GM18861 (cell line): ENCODE measurements around the gene RARRES2.
"Not testable (repeated sequence)": the region's sequence is repeated elsewhere in the genome, so short reads cannot be mapped to it uniquely, and the experiment has no call there.

ENCODE experiments used
- ATAC-seq: cut with Tn5 transposase; IDR thresholded peaks from one replicate; pipeline ENCODE4 v1.9.1; 2021; ENCODE audit not compliant: unreplicated experiment

The RARRES2 gene

GRCh38 chr7:150341263-150342120 is at the start of gene RARRES2:
RARRES2 (minus strand) TSS chr7:150341629; CDS start chr7:150340609, 1,020 bp downstream.
- no peak for ATAC-seq

- ATAC-seq, result no peak
Measured at GRCh38 chr7:150390205-150390604, 48.8 kb upstream of the RARRES2 start.

DNA sequence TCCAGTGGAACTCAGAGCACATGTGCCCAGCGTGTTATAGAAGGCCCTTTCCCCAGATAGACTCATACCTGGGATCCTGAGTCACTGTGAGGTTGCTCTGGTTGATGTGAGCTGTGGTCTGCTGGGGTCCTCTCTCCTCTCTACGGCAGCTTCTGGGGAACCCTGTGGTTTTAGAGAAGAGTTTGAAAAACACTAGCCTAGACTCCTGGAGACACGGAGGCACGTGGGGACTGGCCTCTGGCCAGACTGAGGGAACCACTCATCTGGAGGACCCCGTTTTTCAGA is 48.0 kb upstream of the RARRES2 start:
- no peak for ATAC-seq

DNA sequence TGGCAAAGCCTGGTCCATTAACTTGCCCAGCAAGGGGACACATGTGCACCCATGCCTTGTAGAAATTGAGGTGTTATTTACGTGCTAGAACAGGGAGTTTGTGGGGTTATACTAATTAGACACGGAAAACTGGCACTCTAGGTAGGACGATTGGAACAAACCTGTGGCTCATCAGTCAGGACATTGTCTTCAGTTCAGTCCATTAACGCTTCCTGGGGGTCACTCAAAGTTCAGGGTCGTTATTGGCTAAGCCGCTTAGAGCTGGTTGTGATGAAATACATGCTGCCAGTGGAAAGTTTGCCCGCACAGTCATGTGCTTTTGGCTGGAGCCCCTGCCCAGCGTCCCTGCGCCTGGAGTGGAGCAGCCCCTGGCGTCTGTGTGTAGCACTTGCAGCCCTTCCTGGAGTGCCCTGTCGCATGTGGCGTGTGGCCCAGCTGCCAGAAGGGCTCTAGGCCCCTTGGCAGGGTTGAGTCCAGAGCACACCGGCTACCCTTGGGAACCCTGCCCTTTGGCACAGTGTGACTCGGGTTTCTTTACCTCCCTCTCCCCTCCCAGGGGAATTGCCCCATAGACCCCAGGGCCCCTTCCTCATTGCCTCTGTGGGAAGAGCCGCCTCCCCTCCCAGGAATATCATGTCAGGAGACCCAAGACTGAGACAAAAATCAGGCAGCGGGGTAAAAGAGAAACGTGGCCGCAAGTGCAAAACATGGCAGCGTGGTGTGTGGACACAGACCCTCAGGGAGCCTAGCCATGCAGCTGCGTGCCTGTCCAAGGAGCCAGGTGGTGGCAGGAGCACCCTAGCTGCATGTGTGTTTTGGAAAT is 47.5 kb upstream of the RARRES2 start:
- ATAC-seq, result no peak

GRCh38 chr7:150388306-150388705 is 46.9 kb upstream of the RARRES2 start:
- no peak for ATAC-seq

DNA sequence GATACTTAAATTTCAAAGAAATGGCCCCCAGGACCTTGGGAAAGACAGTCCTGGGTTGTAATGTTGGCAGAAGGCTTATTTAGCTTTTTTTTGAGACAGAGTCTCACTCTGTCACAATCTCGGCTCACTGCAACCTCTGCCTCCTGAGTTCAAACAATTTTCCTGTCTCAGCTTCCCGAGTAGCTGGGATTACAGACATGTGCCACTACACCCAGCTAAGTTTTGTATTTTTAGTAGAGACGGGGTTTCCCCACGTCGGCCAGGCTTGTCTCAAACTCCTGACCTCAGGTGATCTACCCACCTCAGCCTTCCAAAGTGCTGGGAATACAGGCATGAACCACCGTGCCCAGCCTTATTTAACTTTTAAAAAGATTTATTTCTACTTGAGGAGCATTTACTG is 44.5 kb upstream of the RARRES2 start:
- not testable (repeated sequence) for ATAC-seq

GRCh38 chr7:150385302-150385723 is 43.9 kb upstream of the RARRES2 start:
- ATAC-seq, result no peak

DNA sequence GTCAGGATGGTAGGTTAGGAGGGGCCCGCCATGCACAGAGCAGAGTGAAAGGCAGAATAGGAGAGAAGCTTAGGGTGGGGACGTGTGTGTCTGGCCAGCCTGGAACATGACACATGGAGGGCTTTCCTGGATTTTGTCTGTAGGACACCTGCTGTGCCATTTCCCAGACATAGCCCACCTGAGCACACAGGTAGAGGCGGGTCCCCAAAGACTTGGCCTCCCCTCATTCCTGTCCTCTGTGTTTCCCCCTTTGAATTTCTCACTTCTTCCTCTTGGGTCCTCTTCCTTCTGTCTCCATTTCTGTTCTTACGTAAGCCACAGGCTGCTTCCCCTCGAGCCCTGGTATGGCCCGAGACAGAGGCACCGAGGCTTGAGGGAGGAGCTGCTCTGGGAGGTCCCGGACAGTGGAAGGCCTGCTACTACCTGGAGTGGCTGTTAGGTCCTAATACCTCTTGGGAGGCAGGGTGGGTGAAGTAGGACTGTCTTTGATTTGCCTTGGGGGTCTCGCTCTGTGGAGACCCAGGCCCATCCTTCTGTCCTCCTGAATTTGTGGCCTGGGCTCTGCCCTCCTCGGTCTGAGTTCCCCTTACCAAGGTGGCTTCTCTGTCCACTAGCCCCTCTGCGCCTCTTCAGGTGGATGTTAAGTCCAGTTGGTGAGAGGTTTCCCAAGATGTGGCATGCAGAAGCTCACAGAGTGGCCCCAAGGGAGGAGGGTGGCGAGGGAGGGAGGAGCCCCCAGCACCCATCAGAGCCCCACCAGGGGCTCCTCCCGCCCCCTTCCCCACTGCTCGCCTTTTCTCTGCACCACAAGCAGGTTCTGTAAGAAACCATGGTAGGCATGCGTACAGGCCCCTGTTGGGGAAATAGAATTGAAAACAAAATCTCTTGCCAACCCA is 43.2 kb upstream of the RARRES2 start:
- no peak for ATAC-seq

DNA sequence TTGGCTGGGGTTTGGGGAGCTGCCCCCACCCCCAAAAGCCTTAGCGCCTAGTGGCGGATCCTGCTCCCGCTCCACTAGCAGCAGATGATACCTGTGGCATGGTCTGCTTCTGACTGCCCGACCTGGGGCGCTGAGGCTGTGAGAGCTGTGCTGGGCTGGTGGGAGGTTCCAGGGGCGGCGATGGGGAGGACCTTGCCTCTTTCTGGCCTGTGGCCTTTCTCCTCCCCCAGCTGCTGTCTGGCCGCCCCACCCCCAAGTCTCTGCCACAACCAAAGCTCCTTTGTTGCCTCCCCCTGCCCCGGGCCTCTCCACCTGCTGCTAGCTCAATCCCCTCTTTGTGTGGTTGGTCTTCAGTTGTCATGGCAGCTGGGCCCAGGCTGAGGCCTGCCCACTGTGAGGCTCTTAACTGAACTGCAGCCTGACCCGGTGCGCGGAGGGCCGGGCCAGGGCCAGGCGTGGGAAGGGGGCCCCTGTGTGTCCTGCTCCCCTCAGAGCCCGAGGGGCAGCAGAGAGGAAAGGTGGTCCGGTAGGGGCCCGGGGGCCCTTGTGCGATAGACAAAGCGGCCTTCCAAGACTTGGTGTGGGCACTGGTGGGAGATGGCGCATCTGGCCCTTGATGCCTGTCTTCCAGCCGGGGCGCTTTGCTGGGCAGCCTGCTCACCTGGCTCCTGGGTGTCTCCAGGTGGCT is 42.4 kb upstream of the RARRES2 start:
- ATAC-seq, result no peak

GRCh38 chr7:150382844-150383225 is 41.4 kb upstream of the RARRES2 start:
- no peak for ATAC-seq

DNA sequence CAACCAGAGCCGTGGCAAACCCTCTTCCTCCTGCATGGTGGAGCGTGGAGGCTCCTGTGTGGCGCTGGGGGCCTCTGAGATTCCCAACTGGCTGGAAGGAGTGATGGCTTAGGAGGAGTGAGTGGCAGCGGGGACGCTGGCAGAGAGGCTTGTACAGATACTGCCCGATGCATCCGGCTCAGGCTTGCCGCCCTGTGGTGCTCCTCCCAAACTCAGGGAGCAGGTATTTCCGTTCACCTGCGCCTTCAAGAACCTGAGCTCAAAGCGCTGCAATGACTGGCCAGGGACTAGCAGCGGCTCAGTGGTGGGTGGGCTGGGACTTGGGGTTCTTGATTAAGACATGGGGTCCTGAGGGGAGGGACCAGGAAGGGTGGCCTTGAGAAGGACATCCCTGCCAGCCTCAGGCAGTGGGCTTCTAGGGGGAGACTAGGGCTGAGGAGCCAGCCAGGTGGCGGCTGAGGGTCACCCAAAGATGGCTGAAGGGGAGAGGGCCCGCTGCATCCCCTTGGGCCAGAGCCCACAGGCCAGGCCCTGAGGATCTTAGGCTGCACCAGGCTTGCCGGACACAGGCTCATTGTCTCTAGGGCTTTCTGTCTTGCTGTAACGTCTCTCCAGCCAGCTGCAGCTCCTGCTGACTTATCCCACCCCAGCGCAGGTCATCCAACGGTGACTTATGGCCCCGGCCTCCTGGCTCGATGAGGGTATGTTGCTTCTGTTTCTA is 40.9 kb upstream of the RARRES2 start:
- ATAC-seq, result no peak

DNA sequence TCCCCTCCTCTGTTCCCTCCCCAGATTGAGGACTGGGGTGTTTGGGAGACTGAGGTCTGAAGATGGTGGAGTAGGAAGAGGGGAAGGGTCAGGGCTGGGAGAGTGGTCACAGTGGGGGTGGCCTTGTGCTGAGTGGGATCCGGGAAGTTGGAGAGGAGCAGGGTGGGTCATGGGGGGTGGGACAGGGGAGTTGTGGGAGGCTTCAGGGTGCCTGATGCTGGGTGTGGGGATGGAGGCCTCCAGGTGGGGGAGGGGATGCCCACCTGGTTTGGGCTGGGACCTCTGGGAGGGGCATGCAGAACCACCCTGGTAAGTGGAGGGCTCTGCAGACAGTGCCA is 40.3 kb upstream of the RARRES2 start:
- no peak for ATAC-seq

DNA sequence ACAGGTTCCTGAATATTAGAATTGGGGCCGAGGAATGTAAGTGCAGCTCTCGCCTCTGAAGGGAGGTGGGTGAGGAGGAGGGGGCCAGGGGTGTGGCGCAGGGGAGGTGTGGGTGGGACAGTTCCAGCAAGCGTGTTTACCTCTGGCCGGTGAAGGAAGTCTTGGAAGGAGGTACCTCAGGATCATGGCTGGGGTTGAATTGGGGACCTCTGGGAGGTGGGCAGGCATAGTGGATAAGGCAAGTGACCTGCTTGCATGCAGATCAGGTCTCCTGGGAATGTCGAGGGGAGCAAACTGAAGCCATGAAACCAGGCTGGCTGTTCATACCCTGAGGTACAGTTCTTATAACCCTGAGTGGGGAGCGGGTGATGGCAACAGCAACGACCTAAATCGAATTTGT is 39.7 kb upstream of the RARRES2 start:
- no peak for ATAC-seq

DNA sequence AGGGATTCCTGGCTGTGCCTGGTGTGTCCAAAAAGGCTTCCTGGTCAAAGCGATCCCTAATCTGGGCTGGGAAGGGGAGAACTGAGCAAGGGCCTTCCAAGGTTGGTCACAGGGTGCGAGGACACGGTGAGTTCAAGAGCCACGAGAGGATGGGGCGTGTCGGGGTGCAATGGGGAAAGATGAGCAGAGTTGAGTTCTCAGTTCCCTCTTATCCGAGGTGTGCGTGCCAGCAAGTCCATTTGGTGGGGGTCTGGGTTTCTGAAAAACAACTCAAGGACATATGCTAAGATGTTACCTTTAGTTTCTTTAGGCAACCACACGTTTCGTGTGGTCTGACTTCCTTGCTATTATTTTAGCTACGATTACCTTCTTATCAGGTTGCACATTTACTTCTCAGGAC is 39.0 kb upstream of the RARRES2 start:
- ATAC-seq, result no peak

- ATAC-seq, result no peak
Measured at GRCh38 chr7:150379441-150380379, 38.3 kb upstream of the RARRES2 start.

GRCh38 chr7:150378853-150379440 is 37.5 kb upstream of the RARRES2 start, which contains the start of gene ZNF775:
ZNF775 (plus strand) TSS chr7:150379330; CDS start chr7:150388471, 9,141 bp downstream.
- ATAC-seq, result peak; percentile 61

- peak; percentile 19 for ATAC-seq
Measured at GRCh38 chr7:150378115-150378852, 36.9 kb upstream of the RARRES2 start.

- no peak for ATAC-seq
Measured at GRCh38 chr7:150377635-150378034, 36.2 kb upstream of the RARRES2 start.
